ENCODE data around the gene RNF8.

DNA sequence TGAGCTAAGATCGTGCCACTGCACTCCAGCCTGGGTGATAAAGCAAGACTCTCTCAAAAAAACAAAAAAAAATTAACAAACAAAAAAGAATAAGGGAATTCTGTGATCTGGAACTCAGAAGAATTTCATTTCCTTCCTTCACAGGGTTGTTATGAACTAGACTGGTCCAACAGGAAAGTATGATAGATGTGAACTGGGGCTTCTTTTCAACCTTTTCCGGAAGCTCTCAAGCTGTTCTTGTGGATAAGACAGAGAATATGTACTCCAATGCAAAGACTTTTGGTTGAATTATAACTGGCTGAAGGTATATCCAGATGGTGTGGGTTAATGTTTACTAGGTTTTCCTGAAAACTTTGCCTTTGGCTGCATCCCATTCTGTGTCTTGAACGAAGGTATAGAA is 5.3 kb downstream of the RNF8 start:
- no peak for TF ChIP-seq CTCF (IDR thresholded peaks at IDR 0.05; ENCODE audit: low read depth, low read length)
- TF ChIP-seq EZH2phosphoT487 (IDR thresholded peaks at IDR 0.05; ENCODE audit: low read depth), result no peak

All from OCI-LY3 (cell line).